Panc1 (cell line): ENCODE measurements around the gene ARL15. TPM values are rescaled to one million over a fixed set of nuclear protein-coding genes. Genes with fewer than 3 reads are reported as not detected.

Experiments
- ATAC-seq: fragments of 200-7000 bp; cut with Tn5 transposase; 2 replicates; pipeline ENCODE4 v1.9.1; 2020; ENCODE audit warnings: mild to moderate bottlenecking, moderate library complexity
- BruUV-seq: library from RNA; stranded (reverse); fragments of 400-500 nt; replicated peaks from 2 replicates; lab custom pipeline; 2021; lab: Mats Ljungman, UMichigan
- CTCF ChIA-PET: fragments of 300-600 bp; sonication (Branson Sonifier 250); formaldehyde crosslinking; loops from one replicate; lab custom pipeline; 2022; ENCODE audit warnings: antibody characterized with exemption; lab: Charles Lee
- POLR2A ChIA-PET: fragments of 300-600 bp; sonication (Branson Sonifier 250); formaldehyde crosslinking; loops from one replicate; lab custom pipeline; 2022; ENCODE audit warnings: antibody characterized with exemption; lab: Charles Lee
- DNase-seq: peaks from one replicate; pipeline ENCODE4 v3.0.0-alpha.2; 2010; ENCODE audit warnings: low read depth, low spot score
- H3K27ac ChIP-seq: 2 replicates; pipeline ENCODE4 v1.5.1; 2011; ENCODE audit warnings: mild to moderate bottlenecking, low read length, inconsistent platforms
- H3K27me3 ChIP-seq: fragments of 200-500 bp; sonication (Bioruptor generic); 2 replicates; pipeline ENCODE4 v1.6.0; 2014; ENCODE audit warnings: low read length, inconsistent platforms; ENCODE audit not compliant: control insufficient read depth, insufficient read depth
- H3K36me3 ChIP-seq: fragments of 200-500 bp; sonication (Bioruptor generic); 2 replicates; pipeline ENCODE4 v1.5.1; 2014; ENCODE audit warnings: inconsistent platforms, mild to moderate bottlenecking, low read length, moderate library complexity; ENCODE audit not compliant: control insufficient read depth, insufficient read depth
- H3K4me1 ChIP-seq: 2 replicates; pipeline ENCODE4 v1.5.1; 2011; ENCODE audit warnings: inconsistent platforms, mild to moderate bottlenecking, low read length, moderate library complexity; ENCODE audit not compliant: control insufficient read depth, insufficient read depth
- H3K4me3 ChIP-seq, 2 experiments: 2 replicates each; pipeline ENCODE4 v1.5.1; 2011 to 2012; ENCODE audit warnings: low read depth in 2 of 2, low read length in 2 of 2, mild to moderate bottlenecking in 2 of 2, inconsistent platforms in 1 of 2, moderate library complexity in 1 of 2
- H3K9me3 ChIP-seq: fragments of 200-500 bp; sonication (Bioruptor generic); 2 replicates; pipeline ENCODE4 v1.5.1; 2014; ENCODE audit warnings: low read depth, mild to moderate bottlenecking, inconsistent platforms, low read length, moderate library complexity; ENCODE audit not compliant: control insufficient read depth, insufficient read depth
- CTCF ChIP-seq: fragments of 450-650 bp; IDR thresholded peaks from 2 replicates; pipeline ENCODE4 v1.5.1; 2017; ENCODE audit warnings: mild to moderate bottlenecking
- POLR2AphosphoS5 ChIP-seq: IDR thresholded peaks from 2 replicates; pipeline ENCODE4 v1.6.1; 2012; ENCODE audit warnings: mild to moderate bottlenecking, low read depth, low read length, moderate library complexity
- REST ChIP-seq, 2 experiments: IDR thresholded peaks; 2 replicates each; pipeline ENCODE4 v1.6.1; 2011 to 2012; ENCODE audit warnings: low read depth in 2 of 2, control low read depth in 1 of 2, low read length in 1 of 2, mild to moderate bottlenecking in 1 of 2, moderate library complexity in 1 of 2; ENCODE audit not compliant: insufficient read depth in 1 of 2
- SIN3A ChIP-seq: IDR thresholded peaks from 2 replicates; pipeline ENCODE4 v1.6.1; 2012; ENCODE audit warnings: low read depth, mild to moderate bottlenecking, low read length, moderate library complexity, borderline replicate concordance; ENCODE audit not compliant: insufficient read depth
- TCF7L2 ChIP-seq: IDR thresholded peaks from 2 replicates; pipeline ENCODE4 v1.6.1; 2011; ENCODE audit warnings: mild to moderate bottlenecking, low read depth, low read length, inconsistent platforms
- in situ Hi-C: cut with HindIII; loops from 2 replicates; pipeline ENCODE4 v1.10.0; 2016; ENCODE audit warnings: low sequenced_read_pairs, low pct_unique_long_range_greater_than_20kb
- intact Hi-C: fragments of 100-400 bp; cut with micrococcal nuclease; formaldehyde crosslinking; loops from one replicate; pipeline ENCODE4 v1.10.0; 2022; ENCODE audit not compliant: unreplicated experiment
- total RNA-seq: library from RNA; stranded (reverse); gene quantifications from one replicate; pipeline ENCODE4 v1.2.1, GENCODE V29; 2021; ENCODE audit not compliant: unreplicated experiment

ARL15 gene
- total RNA-seq, 1 experiment from 2014 or later, result 16.5 TPM

- DNase-seq (no peak), ATAC-seq (no peak)
- no peak for TF ChIP-seq SIN3A
- Histone ChIP-seq H3K9me3 (no peaks in the 10 kb centered on the region), H3K27ac (no peak overlapping the region), H3K4me1 (no peaks in the 10 kb centered on the region), H3K27me3 (no peaks in the 10 kb centered on the region; the same call in 1 of the 2 replicates), H3K4me3 (no peak overlapping the region), H3K36me3 (no peaks in the 10 kb centered on the region)
- in situ Hi-C loops, result no loop called here
- intact Hi-C loops, result no loop called here
- no TSS peak for BruUV-seq
- ChIA-PET POLR2A (no interaction called here), CTCF (no interaction called here)
Measured at GRCh38 chr5:53877243-53877642, 433.1 kb downstream of the ARL15 start.

GRCh38 chr5:53874409-53874808 is 436.0 kb downstream of the ARL15 start:
- no peak for ATAC-seq
- in situ Hi-C loops (no loop called here), intact Hi-C loops (no loop called here)
- H3K27ac ChIP-seq, result no peak overlapping the region
- H3K9me3 ChIP-seq, result no peaks in the 10 kb centered on the region
- no peaks in the 10 kb centered on the region for H3K27me3 ChIP-seq
- H3K4me3 ChIP-seq, result no peak overlapping the region
- no TSS peak for BruUV-seq
- ChIA-PET POLR2A (no interaction called here), CTCF (no interaction called here)
- no peaks in the 10 kb centered on the region for H3K36me3 ChIP-seq
- DNase-seq, result no peak
- H3K4me1 ChIP-seq, result no peaks in the 10 kb centered on the region
- TF ChIP-seq CTCF (no peak), SIN3A (no peak), REST (IDR thresholded peaks at IDR 0.05; ENCODE audit: insufficient read depth in 1 of 2, low read depth in 2 of 2, low read length in 1 of 2) (no peak), POLR2AphosphoS5 (no peak), TCF7L2 (no peak)

- TF ChIP-seq CTCF (no peak), POLR2AphosphoS5 (no peak), SIN3A (no peak), TCF7L2 (no peak), REST (IDR thresholded peaks at IDR 0.05; ENCODE audit: insufficient read depth in 1 of 2, low read depth in 2 of 2, low read length in 1 of 2) (no peak)
- intact Hi-C loops, result no loop called here
- CTCF ChIA-PET, result no interaction called here
- Histone ChIP-seq H3K27ac (no peak overlapping the region), H3K4me3 (no peak overlapping the region), H3K9me3 (no peaks in the 10 kb centered on the region), H3K27me3 (no peaks in the 10 kb centered on the region), H3K4me1 (no peaks in the 10 kb centered on the region), H3K36me3 (no peaks in the 10 kb centered on the region)
- in situ Hi-C loops, result no loop called here
- no peak for DNase-seq
- POLR2A ChIA-PET, result no interaction called here
- no peak for ATAC-seq
- no TSS peak for BruUV-seq
Measured at GRCh38 chr5:53873235-53873634, 437.1 kb downstream of the ARL15 start.
